ENCODE measurements around the gene TIMP1.

GRCh38 chrX:47587091-47587891 lies 5.1 kb downstream of the TIMP1 start:
- TF ChIP-seq CTCF (IDR thresholded peaks at IDR 0.05) (no peak), EZH2phosphoT487 (IDR thresholded peaks at IDR 0.05) (no peak), EZH2 (IDR thresholded peaks at IDR 0.05) (no peak)

Measured in neural progenitor cell (in vitro differentiated cells).